Mucosa of rectum (tissue), 2 donors: Measurements from ENCODE around the gene TOM1.

Experiments used
- H3K27ac ChIP-seq, 2 donors: one replicate each; pipeline ENCODE4 v1.7.0; 2013; ENCODE audit warnings: inconsistent platforms in 2 of 2, low read depth in 2 of 2, low read length in 2 of 2
- H3K27me3 ChIP-seq, 2 donors: one replicate each; pipeline ENCODE4 v1.7.0; 2013; ENCODE audit warnings: low read length in 2 of 2; ENCODE audit not compliant: control insufficient read depth in 2 of 2, insufficient read depth in 2 of 2
- H3K36me3 ChIP-seq, 2 donors: one replicate each; pipeline ENCODE4 v1.7.0; 2013; ENCODE audit warnings: low read length in 2 of 2; ENCODE audit not compliant: control insufficient read depth in 2 of 2, insufficient read depth in 2 of 2
- H3K4me1 ChIP-seq, 2 donors: one replicate each; pipeline ENCODE4 v1.7.0; 2013; ENCODE audit warnings: low read length in 2 of 2, mild to moderate bottlenecking in 1 of 2; ENCODE audit not compliant: control insufficient read depth in 2 of 2, insufficient read depth in 2 of 2
- H3K4me3 ChIP-seq, 2 donors: one replicate each; pipeline ENCODE4 v1.7.0; 2013; ENCODE audit warnings: low read length in 2 of 2
- H3K9ac ChIP-seq, 2 donors: one replicate each; pipeline ENCODE4 v1.7.0; 2013; ENCODE audit warnings: low read length in 2 of 2, low read depth in 1 of 2, mild to moderate bottlenecking in 1 of 2
- H3K9me3 ChIP-seq, 2 donors: one replicate each; pipeline ENCODE4 v1.7.0; 2013; ENCODE audit warnings: low read length in 2 of 2; ENCODE audit not compliant: control insufficient read depth in 2 of 2
- donor health status: healthy.
- donor health status: Normal muscosa, but diverticular disease.

Gene TOM1

DNA sequence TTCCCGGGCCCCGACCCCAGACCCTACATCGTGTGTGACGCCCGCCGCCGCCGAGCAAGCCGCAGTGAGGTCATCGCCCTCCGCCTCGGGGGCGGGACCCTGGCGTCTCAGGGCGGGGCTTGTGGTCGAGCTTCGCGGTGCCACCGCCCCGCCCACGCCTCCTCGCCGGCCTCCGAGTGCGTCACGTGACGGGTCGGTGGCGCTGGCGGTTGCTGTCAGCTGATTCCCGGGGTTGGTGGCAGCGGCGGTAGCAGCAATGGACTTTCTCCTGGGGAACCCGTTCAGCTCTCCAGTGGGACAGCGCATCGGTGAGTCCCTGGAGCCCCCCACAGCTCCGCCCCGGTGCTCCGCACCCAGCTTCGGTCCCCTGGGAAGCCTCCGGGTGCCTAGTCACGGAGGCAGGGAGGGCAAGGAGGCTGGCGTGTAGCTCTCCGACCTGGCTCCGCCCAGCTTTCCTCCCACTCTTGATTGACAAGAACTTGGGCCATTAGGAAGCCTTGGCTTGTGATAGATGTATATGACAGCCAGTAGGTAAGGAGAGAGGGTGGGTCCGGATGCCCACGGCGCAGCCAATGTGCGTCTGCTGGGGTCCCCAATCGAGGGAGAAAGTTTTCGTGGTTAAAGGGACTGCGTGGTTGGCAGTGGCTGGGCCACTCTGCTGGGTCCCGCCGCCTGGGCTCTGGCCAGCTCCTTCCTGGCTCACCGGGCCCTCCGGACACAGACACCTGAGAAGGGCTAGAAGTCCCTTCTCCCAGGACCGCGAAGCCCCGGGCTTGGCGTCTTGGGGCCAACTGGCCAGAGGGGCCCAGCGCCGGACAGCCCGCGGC lies at the start of gene TOM1:
Gene TOM1, plus strand, starts transcription at position 222 of the 827 bp plus-strand sequence. Its CDS starts 35 bp downstream, at position 257.
- Histone ChIP-seq H3K27me3 (no peaks in the 10 kb centered on the region), H3K4me1 (peaks cover 4 to 5% of the 10 kb centered on the region in 2 donors), H3K9ac (peak within 1 kb of the TSS; percentile 98), H3K4me3 (peak within 1 kb of the TSS; percentile 83 to 92), H3K9me3 (no peaks in the 10 kb centered on the region), H3K36me3 (peaks cover 2 to 11% of the 10 kb centered on the region in 2 donors), H3K27ac (peak within 1 kb of the TSS; percentile 97 to 98)

- no peaks in the 10 kb centered on the region for H3K27me3 ChIP-seq
Measured at GRCh38 chr22:35250156-35250555, 49.5 kb upstream of the TOM1 start.

DNA sequence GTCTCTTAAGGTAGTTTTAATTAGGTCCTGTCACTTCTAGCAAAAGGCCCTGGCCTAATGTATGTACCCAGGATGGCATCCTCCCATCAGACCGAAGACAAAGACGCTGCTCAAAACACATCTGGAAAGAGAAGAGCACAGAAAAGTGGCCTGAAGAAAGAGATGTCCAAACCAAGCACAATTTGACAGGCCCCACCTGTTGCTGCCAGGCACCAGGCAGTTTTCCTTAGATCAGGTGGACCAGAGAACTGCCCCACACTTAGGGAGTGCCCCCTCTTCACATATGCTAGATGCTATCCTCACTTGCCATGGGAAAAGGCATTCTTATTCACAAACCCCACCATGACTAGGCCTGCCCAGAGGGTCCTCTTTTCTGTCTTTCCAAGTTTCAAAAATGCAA lies 45.7 kb upstream of the TOM1 start:
- Histone ChIP-seq H3K4me1 (peaks cover 7 to 12% of the 10 kb centered on the region in 2 donors), H3K9me3 (no peaks in the 10 kb centered on the region)

More at GRCh38 chr22:35250156-35250555, 49.5 kb upstream of the TOM1 start:
- Histone ChIP-seq H3K4me1 (no peaks in the 10 kb centered on the region), H3K9ac (no peak overlapping the region), H3K4me3 (no peak overlapping the region), H3K9me3 (no peaks in the 10 kb centered on the region), H3K27ac (no peak overlapping the region), H3K36me3 (no peaks in the 10 kb centered on the region)

DNA sequence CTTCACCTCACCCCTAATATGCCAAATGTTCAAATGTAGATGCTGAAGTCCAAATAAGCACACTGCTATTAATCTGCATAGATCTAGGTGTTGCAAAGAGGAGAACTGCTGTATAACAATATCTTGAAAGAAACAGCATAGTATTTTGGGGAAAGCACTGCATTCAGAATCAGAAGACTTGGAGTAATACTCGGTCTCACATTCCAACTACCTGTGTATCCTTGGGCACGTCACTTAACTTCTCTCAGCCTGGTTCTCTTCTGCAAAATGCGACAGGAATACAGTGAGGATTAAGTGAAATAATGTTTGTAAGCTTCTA lies 42.7 kb upstream of the TOM1 start:
- Histone ChIP-seq H3K4me1 (peaks cover 7 to 12% of the 10 kb centered on the region in 2 donors), H3K36me3 (no peaks in the 10 kb centered on the region), H3K4me3 (peak overlapping the region; percentile 66 to 83), H3K9me3 (no peaks in the 10 kb centered on the region), H3K27ac (no peak overlapping the region), H3K27me3 (no peaks in the 10 kb centered on the region), H3K9ac (peak overlapping the region; percentile 73 to 89)

More for the DNA sequence above, 45.7 kb upstream of the TOM1 start:
- no peak overlapping the region for H3K9ac ChIP-seq
- no peak overlapping the region for H3K27ac ChIP-seq
- no peaks in the 10 kb centered on the region for H3K36me3 ChIP-seq
- H3K27me3 ChIP-seq, result no peaks in the 10 kb centered on the region
- no peak overlapping the region for H3K4me3 ChIP-seq

DNA sequence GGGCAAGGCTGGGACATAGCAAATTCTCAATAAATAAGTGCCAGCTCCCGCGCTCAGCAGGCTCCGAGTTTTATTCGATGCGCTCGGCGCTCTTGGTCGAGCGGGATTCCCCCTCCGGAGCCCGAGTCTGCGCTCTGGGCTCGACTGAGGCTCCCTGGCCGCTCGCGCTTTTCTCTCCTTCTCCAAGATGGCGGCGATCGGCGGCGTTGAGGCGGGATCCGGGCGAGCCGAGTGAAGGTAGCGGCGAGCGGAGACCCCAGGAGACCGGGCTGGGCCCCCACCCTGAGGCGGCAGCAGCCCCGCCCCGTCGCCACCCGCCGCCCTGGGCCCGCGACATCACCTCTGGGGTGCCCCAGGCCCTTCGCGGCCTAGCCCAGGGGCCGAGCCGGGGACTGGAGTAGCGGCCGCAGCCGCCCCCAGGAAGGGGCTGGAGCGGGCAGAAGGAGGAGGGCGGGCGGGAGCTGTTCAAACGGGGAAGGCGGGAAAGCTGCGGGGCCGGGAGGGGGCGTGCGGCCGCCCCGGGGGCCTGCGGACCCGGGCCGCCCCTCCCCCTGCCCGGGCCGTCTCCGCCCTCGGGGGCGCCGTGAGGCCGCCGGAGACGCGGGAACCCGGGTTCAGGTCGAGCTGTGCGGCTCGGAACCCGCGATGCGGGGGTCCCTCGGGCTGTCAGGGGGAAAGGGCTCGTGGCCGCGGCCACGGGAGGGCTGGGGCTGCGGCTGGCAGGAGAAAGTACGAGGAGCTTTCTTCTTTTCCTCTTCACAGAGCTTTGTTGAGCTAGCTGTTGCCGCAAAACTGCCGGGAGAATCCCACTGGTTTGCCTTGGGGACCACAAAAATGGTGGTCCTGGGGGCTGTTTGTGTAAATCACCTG lies 42.1 kb upstream of the TOM1 start, which contains the start of gene HMGXB4:
Gene HMGXB4, plus strand, starts transcription at position 173 of the 870 bp plus-strand sequence. CDS start 4,898 bp downstream, outside the sequence.
- peak within 1 kb of the TSS; percentile 73 to 89 for H3K9ac ChIP-seq
- peak within 1 kb of the TSS; percentile 86 for H3K27ac ChIP-seq
- H3K9me3 ChIP-seq, result no peaks in the 10 kb centered on the region
- peaks cover 7 to 12% of the 10 kb centered on the region in 2 donors for H3K4me1 ChIP-seq
- H3K4me3 ChIP-seq, result peak within 1 kb of the TSS; percentile 66 to 83
- peaks cover 5 to 6% of the 10 kb centered on the region in 2 donors for H3K36me3 ChIP-seq
- H3K27me3 ChIP-seq, result no peaks in the 10 kb centered on the region

- Histone ChIP-seq H3K36me3 (peaks cover 9 to 11% of the 10 kb centered on the region in 2 donors), H3K9me3 (no peaks in the 10 kb centered on the region), H3K9ac (peak overlapping the region; percentile 73 to 89), H3K4me3 (peak overlapping the region; percentile 66 to 83), H3K4me1 (peaks cover 7 to 12% of the 10 kb centered on the region in 2 donors), H3K27me3 (no peaks in the 10 kb centered on the region), H3K27ac (peak overlapping the region in 1 of 2 donors; percentile 86)
Measured at GRCh38 chr22:35258191-35258988, 41.3 kb upstream of the TOM1 start.

DNA sequence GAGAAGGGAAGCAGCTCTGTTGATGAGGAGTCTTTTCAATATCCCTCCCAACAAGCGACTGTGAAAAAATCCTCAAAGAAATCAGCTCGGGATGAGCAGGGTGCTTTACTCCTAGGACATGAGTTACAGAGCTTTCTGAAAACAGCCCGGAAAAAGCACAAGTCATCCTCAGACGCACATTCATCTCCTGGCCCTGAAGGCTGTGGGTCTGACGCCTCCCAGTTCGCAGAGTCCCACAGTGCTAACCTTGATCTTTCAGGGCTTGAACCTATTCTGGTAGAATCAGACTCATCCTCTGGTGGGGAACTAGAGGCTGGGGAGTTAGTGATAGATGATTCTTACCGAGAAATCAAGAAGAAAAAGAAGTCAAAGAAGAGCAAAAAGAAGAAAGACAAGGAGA lies 34.7 kb upstream of the TOM1 start:
- peaks cover 0 to 2% of the 10 kb centered on the region in 2 donors for H3K4me1 ChIP-seq
- H3K9me3 ChIP-seq, result no peaks in the 10 kb centered on the region
- H3K4me3 ChIP-seq, result no peak overlapping the region
- no peak overlapping the region for H3K27ac ChIP-seq
- no peak overlapping the region for H3K9ac ChIP-seq
- H3K36me3 ChIP-seq, result peaks cover 50 to 53% of the 10 kb centered on the region in 2 donors
- no peaks in the 10 kb centered on the region for H3K27me3 ChIP-seq

- H3K4me3 ChIP-seq, result no peak overlapping the region
- H3K36me3 ChIP-seq, result peaks cover 50 to 58% of the 10 kb centered on the region in 2 donors
- H3K27me3 ChIP-seq, result no peaks in the 10 kb centered on the region
- H3K9ac ChIP-seq, result no peak overlapping the region
- H3K9me3 ChIP-seq, result no peaks in the 10 kb centered on the region
- peaks cover 0 to 2% of the 10 kb centered on the region in 2 donors for H3K4me1 ChIP-seq
- H3K27ac ChIP-seq, result no peak overlapping the region
Measured at GRCh38 chr22:35266277-35266676, 33.4 kb upstream of the TOM1 start.

- no peak overlapping the region for H3K9ac ChIP-seq
- H3K4me3 ChIP-seq, result no peak overlapping the region
- no peaks in the 10 kb centered on the region for H3K9me3 ChIP-seq
- peaks cover 27 to 51% of the 10 kb centered on the region in 2 donors for H3K36me3 ChIP-seq
- H3K27ac ChIP-seq, result no peak overlapping the region
- H3K27me3 ChIP-seq, result no peaks in the 10 kb centered on the region
- H3K4me1 ChIP-seq, result peaks cover 0 to 2% of the 10 kb centered on the region in 2 donors
Measured at GRCh38 chr22:35269630-35270029, 30.1 kb upstream of the TOM1 start.
